Neural cell (in vitro differentiated cells): ENCODE results near the gene CD151. TPM values are rescaled to one million over a fixed set of nuclear protein-coding genes. Genes with fewer than 3 reads are reported as not detected.

Source experiments
- H2AFZ ChIP-seq: fragments of 200-600, 300-800 bp; sonication (generic), shearing (Covaris generic); 2 replicates; pipeline ENCODE4 v1.6.0; 2014; ENCODE audit warnings: low read depth, mild to moderate bottlenecking, antibody characterized with exemption, low read length, moderate library complexity
- H3F3A ChIP-seq: fragments of 200-600 bp; shearing (Covaris generic); 2 replicates; pipeline ENCODE4 v1.6.1; 2016; ENCODE audit warnings: mild to moderate bottlenecking, moderate library complexity, mixed read lengths, antibody characterized with exemption, low read length; ENCODE audit not compliant: insufficient read depth, poor library complexity, severe bottlenecking
- H3K27ac ChIP-seq: fragments of 200-600, 300-800 bp; sonication (generic), shearing (Covaris generic); 2 replicates; pipeline ENCODE4 v1.5.1; 2014; ENCODE audit warnings: mild to moderate bottlenecking, low read length, moderate library complexity
- H3K27me3 ChIP-seq: fragments of 300-800, 200-600 bp; sonication (generic), shearing (Covaris generic); 2 replicates; pipeline ENCODE4 v1.6.0; 2014; ENCODE audit warnings: mild to moderate bottlenecking, low read depth, low read length, moderate library complexity; ENCODE audit not compliant: insufficient read depth
- H3K36me3 ChIP-seq: fragments of 300-800, 200-600 bp; sonication (generic), shearing (Covaris generic); 2 replicates; pipeline ENCODE4 v1.5.1; 2014; ENCODE audit warnings: mild to moderate bottlenecking, antibody characterized with exemption, low read length, moderate library complexity; ENCODE audit not compliant: insufficient read depth
- H3K4me2 ChIP-seq: fragments of 300-800, 200-600 bp; sonication (generic), shearing (Covaris generic); 2 replicates; pipeline ENCODE4 v1.6.0; 2014; ENCODE audit warnings: mild to moderate bottlenecking, low read length
- H3K4me3 ChIP-seq: fragments of 300-800, 200-600 bp; sonication (generic), shearing (Covaris generic); 2 replicates; pipeline ENCODE4 v1.5.1; 2014; ENCODE audit warnings: mild to moderate bottlenecking, low read length, moderate library complexity
- H3K79me2 ChIP-seq: fragments of 200-600 bp; shearing (Covaris generic); replicated peaks from 2 replicates; pipeline ENCODE4 v1.6.0; 2014; ENCODE audit warnings: mild to moderate bottlenecking, low read length, moderate library complexity; ENCODE audit not compliant: insufficient read depth
- H3K9ac ChIP-seq: fragments of 300-800, 200-600 bp; sonication (generic), shearing (Covaris generic); 2 replicates; pipeline ENCODE4 v1.6.1; 2016; ENCODE audit warnings: mild to moderate bottlenecking, low read length, mixed read lengths
- H3K9me2 ChIP-seq: fragments of 200-600 bp; shearing (Covaris generic); 2 replicates; pipeline ENCODE4 v1.6.1; 2016; ENCODE audit warnings: mild to moderate bottlenecking, low read length, mixed read lengths; ENCODE audit not compliant: insufficient read depth
- H3K9me3 ChIP-seq: fragments of 200-600, 300-800 bp; sonication (generic), shearing (Covaris generic); 2 replicates; pipeline ENCODE4 v1.6.1; 2016; ENCODE audit warnings: mild to moderate bottlenecking, mixed run types, low read length, moderate library complexity, mixed read lengths
- H4K20me1 ChIP-seq: fragments of 200-600 bp; shearing (Covaris generic); 2 replicates; pipeline ENCODE4 v1.6.1; 2016; ENCODE audit warnings: mild to moderate bottlenecking, mixed run types; ENCODE audit not compliant: insufficient read depth
- EP300 ChIP-seq: fragments of 450-650 bp; conservative IDR thresholded peaks from 2 replicates; pipeline ENCODE4 v1.6.1; 2014; ENCODE audit warnings: antibody characterized with exemption, mild to moderate bottlenecking, moderate library complexity; ENCODE audit not compliant: poor library complexity, severe bottlenecking
- EZH2 ChIP-seq: fragments of 200-600, 300-800 bp; shearing (Covaris generic), sonication (generic); IDR thresholded peaks from 2 replicates; pipeline ENCODE4 v1.6.1; 2014; ENCODE audit warnings: antibody characterized with exemption, low read length, borderline replicate concordance, mild to moderate bottlenecking; ENCODE audit not compliant: insufficient read depth, poor library complexity, severe bottlenecking
- MXI1 ChIP-seq: fragments of 450-650 bp; conservative IDR thresholded peaks from 2 replicates; pipeline ENCODE4 v1.6.1; 2014; ENCODE audit warnings: antibody characterized with exemption, mild to moderate bottlenecking; ENCODE audit not compliant: poor library complexity, severe bottlenecking
- POLR2AphosphoS5 ChIP-seq: IDR thresholded peaks from 2 replicates; pipeline ENCODE4 v1.6.1; 2012
- RAD21 ChIP-seq: fragments of 450-650 bp; conservative IDR thresholded peaks from 2 replicates; pipeline ENCODE4 v1.6.1; 2014; ENCODE audit warnings: antibody characterized with exemption, mild to moderate bottlenecking, moderate library complexity
- SMC3 ChIP-seq: fragments of 450-650 bp; conservative IDR thresholded peaks from 2 replicates; pipeline ENCODE4 v1.6.1; 2014; ENCODE audit warnings: antibody characterized with exemption, mild to moderate bottlenecking, moderate library complexity; ENCODE audit not compliant: poor library complexity
- TAF1 ChIP-seq: IDR thresholded peaks from 2 replicates; pipeline ENCODE4 v1.6.1; 2012; ENCODE audit warnings: low read depth
- polyA plus RNA-seq: library from polyadenylated mRNA; depleted of rRNA; stranded (reverse); fragments of >200 nt; gene quantifications from 2 replicates; pipeline ENCODE4 v1.2.3, GENCODE V29; 2014
- TF ChIP-seq, protein P1 (sequence below): fragments of 450-650 bp; IDR thresholded peaks from 2 replicates; pipeline ENCODE4 v1.5.1; 2014; ENCODE audit warnings: antibody characterized with exemption, mild to moderate bottlenecking, moderate library complexity; ENCODE audit not compliant: poor library complexity, severe bottlenecking
- TF ChIP-seq, protein P2 (sequence below): IDR thresholded peaks from 2 replicates; pipeline ENCODE4 v1.6.1; 2012; ENCODE audit warnings: borderline replicate concordance

Gene CD151
- polyA plus RNA-seq, 1 donor from 2014 or later: 70.8 TPM

GRCh38 chr11:877565-877964, 44.8 kb downstream of the CD151 start:
- Histone ChIP-seq H4K20me1 (no peaks in the 10 kb centered on the region), H3K27ac (no peak overlapping the region), H2AFZ (no peak overlapping the region), H3F3A (no peaks in the 10 kb centered on the region), H3K9me3 (no peaks in the 10 kb centered on the region), H3K79me2 (no peaks in the 10 kb centered on the region), H3K4me2 (no peak overlapping the region), H3K9ac (no peak overlapping the region), H3K27me3 (no peaks in the 10 kb centered on the region), H3K36me3 (no peaks in the 10 kb centered on the region), H3K9me2 (no peaks in the 10 kb centered on the region), H3K4me3 (no peak overlapping the region)
- TF ChIP-seq, protein P1, sequence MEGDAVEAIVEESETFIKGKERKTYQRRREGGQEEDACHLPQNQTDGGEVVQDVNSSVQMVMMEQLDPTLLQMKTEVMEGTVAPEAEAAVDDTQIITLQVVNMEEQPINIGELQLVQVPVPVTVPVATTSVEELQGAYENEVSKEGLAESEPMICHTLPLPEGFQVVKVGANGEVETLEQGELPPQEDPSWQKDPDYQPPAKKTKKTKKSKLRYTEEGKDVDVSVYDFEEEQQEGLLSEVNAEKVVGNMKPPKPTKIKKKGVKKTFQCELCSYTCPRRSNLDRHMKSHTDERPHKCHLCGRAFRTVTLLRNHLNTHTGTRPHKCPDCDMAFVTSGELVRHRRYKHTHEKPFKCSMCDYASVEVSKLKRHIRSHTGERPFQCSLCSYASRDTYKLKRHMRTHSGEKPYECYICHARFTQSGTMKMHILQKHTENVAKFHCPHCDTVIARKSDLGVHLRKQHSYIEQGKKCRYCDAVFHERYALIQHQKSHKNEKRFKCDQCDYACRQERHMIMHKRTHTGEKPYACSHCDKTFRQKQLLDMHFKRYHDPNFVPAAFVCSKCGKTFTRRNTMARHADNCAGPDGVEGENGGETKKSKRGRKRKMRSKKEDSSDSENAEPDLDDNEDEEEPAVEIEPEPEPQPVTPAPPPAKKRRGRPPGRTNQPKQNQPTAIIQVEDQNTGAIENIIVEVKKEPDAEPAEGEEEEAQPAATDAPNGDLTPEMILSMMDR: no peak
- TF ChIP-seq SMC3 (no peak), MXI1 (no peak), RAD21 (no peak), EP300 (no peak), TAF1 (no peak), EZH2 (no peak), POLR2AphosphoS5 (no peak)
- TF ChIP-seq, protein P2, sequence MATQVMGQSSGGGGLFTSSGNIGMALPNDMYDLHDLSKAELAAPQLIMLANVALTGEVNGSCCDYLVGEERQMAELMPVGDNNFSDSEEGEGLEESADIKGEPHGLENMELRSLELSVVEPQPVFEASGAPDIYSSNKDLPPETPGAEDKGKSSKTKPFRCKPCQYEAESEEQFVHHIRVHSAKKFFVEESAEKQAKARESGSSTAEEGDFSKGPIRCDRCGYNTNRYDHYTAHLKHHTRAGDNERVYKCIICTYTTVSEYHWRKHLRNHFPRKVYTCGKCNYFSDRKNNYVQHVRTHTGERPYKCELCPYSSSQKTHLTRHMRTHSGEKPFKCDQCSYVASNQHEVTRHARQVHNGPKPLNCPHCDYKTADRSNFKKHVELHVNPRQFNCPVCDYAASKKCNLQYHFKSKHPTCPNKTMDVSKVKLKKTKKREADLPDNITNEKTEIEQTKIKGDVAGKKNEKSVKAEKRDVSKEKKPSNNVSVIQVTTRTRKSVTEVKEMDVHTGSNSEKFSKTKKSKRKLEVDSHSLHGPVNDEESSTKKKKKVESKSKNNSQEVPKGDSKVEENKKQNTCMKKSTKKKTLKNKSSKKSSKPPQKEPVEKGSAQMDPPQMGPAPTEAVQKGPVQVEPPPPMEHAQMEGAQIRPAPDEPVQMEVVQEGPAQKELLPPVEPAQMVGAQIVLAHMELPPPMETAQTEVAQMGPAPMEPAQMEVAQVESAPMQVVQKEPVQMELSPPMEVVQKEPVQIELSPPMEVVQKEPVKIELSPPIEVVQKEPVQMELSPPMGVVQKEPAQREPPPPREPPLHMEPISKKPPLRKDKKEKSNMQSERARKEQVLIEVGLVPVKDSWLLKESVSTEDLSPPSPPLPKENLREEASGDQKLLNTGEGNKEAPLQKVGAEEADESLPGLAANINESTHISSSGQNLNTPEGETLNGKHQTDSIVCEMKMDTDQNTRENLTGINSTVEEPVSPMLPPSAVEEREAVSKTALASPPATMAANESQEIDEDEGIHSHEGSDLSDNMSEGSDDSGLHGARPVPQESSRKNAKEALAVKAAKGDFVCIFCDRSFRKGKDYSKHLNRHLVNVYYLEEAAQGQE: no peak

- Histone ChIP-seq H3K36me3 (no peaks in the 10 kb centered on the region), H3K4me2 (no peak overlapping the region)
Measured at GRCh38 chr11:880447-880846, 47.7 kb downstream of the CD151 start.

More at GRCh38 chr11:880447-880846, 47.7 kb downstream of the CD151 start:
- Histone ChIP-seq H3K4me3 (no peak overlapping the region), H3K9ac (no peak overlapping the region), H2AFZ (no peak overlapping the region), H3F3A (no peaks in the 10 kb centered on the region), H3K79me2 (no peaks in the 10 kb centered on the region), H3K9me2 (no peaks in the 10 kb centered on the region), H3K9me3 (no peaks in the 10 kb centered on the region), H4K20me1 (no peaks in the 10 kb centered on the region), H3K27me3 (no peaks in the 10 kb centered on the region), H3K27ac (no peak overlapping the region)
- TF ChIP-seq, protein P2: no peak
- TF ChIP-seq POLR2AphosphoS5: no peak
- no peak for TF ChIP-seq SMC3
- no peak for TF ChIP-seq EP300
- no peak for TF ChIP-seq MXI1
- TF ChIP-seq RAD21: no peak
- TF ChIP-seq TAF1: no peak
- TF ChIP-seq, protein P1: no peak
- TF ChIP-seq EZH2: no peak
